HepG2 (cell line): ENCODE results near the gene NFS1. TPM values are rescaled to one million over a fixed set of nuclear protein-coding genes. Genes with fewer than 3 reads are reported as not detected.
A peak's percentile ranks its signal among the peaks of the same experiment; 100 is the strongest.

Experiments
- ATM ChIP-seq: fragments of 450-650 bp; IDR thresholded peaks from 2 replicates; pipeline ENCODE4 v1.7.1; 2017; ENCODE audit warnings: mild to moderate bottlenecking, borderline replicate concordance
- DMAP1 ChIP-seq: IDR thresholded peaks from 2 replicates; pipeline ENCODE4 v1.6.1; 2016
- FOSL2 ChIP-seq: sonication (generic); formaldehyde crosslinking; IDR thresholded peaks from 2 replicates; pipeline ENCODE4 v1.4.0; 2020; ENCODE audit warnings: missing genetic modification reagents
- GABPA ChIP-seq, 2 experiments: IDR thresholded peaks; 2 replicates each; pipeline ENCODE4 v1.6.1; 2011 to 2016; ENCODE audit warnings: low read depth in 2 of 2, low read length in 1 of 2, missing biosample characterization in 1 of 2, missing genetic modification characterization in 1 of 2
- HMGA1 ChIP-seq: sonication (generic); formaldehyde crosslinking; conservative IDR thresholded peaks from 2 replicates; pipeline ENCODE4 v1.4.0; 2020; ENCODE audit warnings: missing genetic modification reagents
- HNF4G ChIP-seq, 2 experiments: sonication (generic) in 1 of 2; formaldehyde crosslinking in 1 of 2; IDR thresholded peaks; 2 replicates each; pipeline versions ENCODE4 v1.4.0 to v1.6.1; 2011 to 2020; ENCODE audit warnings: borderline replicate concordance in 2 of 2, low read depth in 2 of 2, mild to moderate bottlenecking in 2 of 2, low read length in 1 of 2, missing genetic modification reagents in 1 of 2, moderate library complexity in 1 of 2
- HOXD1 ChIP-seq: sonication (generic); formaldehyde crosslinking; IDR thresholded peaks from 2 replicates; pipeline ENCODE4 v1.5.0; 2020; ENCODE audit warnings: missing genetic modification reagents
- NCOA1 ChIP-seq: sonication (generic); formaldehyde crosslinking; IDR thresholded peaks from 2 replicates; pipeline ENCODE4 v1.9.0; 2021; ENCODE audit warnings: missing genetic modification reagents
- NCOA2 ChIP-seq: sonication (generic); formaldehyde crosslinking; IDR thresholded peaks from 2 replicates; pipeline ENCODE4 v1.8.0; 2022; ENCODE audit warnings: inconsistent platforms
- SMARCC2 ChIP-seq: fragments of 450-650 bp; IDR thresholded peaks from 2 replicates; pipeline ENCODE4 v1.6.1; 2017; ENCODE audit warnings: antibody characterized with exemption, mild to moderate bottlenecking
- ZFAT ChIP-seq: sonication (generic); formaldehyde crosslinking; conservative IDR thresholded peaks from 2 replicates; pipeline ENCODE4 v1.8.1; 2023; ENCODE audit warnings: missing genetic modification reagents, inconsistent platforms
- ZNF234 ChIP-seq: sonication (generic); formaldehyde crosslinking; conservative IDR thresholded peaks from 2 replicates; pipeline ENCODE4 v1.5.1; 2020; ENCODE audit warnings: mild to moderate bottlenecking, missing genetic modification reagents
- ZNF496 ChIP-seq: sonication (generic); formaldehyde crosslinking; IDR thresholded peaks from 2 replicates; pipeline ENCODE4 v1.8.1; 2023; ENCODE audit warnings: mild to moderate bottlenecking, moderate library complexity, missing genetic modification reagents; ENCODE audit not compliant: insufficient replicate concordance
- ZNF879 ChIP-seq: sonication (generic); formaldehyde crosslinking; IDR thresholded peaks from 2 replicates; pipeline ENCODE4 v1.8.1; 2023; ENCODE audit warnings: missing genetic modification reagents
- polyA plus RNA-seq, 8 experiments: library from polyadenylated mRNA; depleted of rRNA in 3 of 8; stranded (reverse) in 7 of 8; unstranded in 1 of 8; fragments of >200 nt; fragmentation: Illumina TruSeq in 4 of 8; extraction: Trizol in 4 of 8; gene quantifications; 2 replicates each; pipeline versions ENCODE4 v1.2.1 to v1.2.3, GENCODE V29; 2011 to 2016; ENCODE audit warnings: low read depth in 4 of 8, missing spikeins in 1 of 8, mixed read lengths in 1 of 8; ENCODE audit not compliant: insufficient read depth in 1 of 8
- total RNA-seq, 5 experiments: library from RNA; depleted of rRNA; stranded (reverse); fragments of >200 nt; fragmentation: Illumina TruSeq; extraction: Trizol; gene quantifications; 2 replicates each; pipeline ENCODE4 v1.2.3, GENCODE V29; 2016; ENCODE audit warnings: low read depth in 1 of 5
- TF ChIP-seq, protein P1 (sequence below): sonication (generic); formaldehyde crosslinking; IDR thresholded peaks from 2 replicates; pipeline ENCODE4 v1.4.0; 2020; ENCODE audit warnings: missing genetic modification reagents
- TF ChIP-seq, protein P2 (sequence below): sonication (generic); formaldehyde crosslinking; IDR thresholded peaks from 2 replicates; pipeline ENCODE4 v1.5.1; 2020; ENCODE audit warnings: missing genetic modification reagents, mild to moderate bottlenecking, borderline replicate concordance
- TF ChIP-seq, protein P3 (sequence below): IDR thresholded peaks from 2 replicates; pipeline ENCODE4 v1.6.1; 2016; ENCODE audit warnings: missing compliant biosample characterization, missing genetic modification reagents, borderline replicate concordance
- TF ChIP-seq, protein P4 (sequence below): fragments of 450-650 bp; IDR thresholded peaks from 2 replicates; pipeline ENCODE4 v1.6.1; 2017; ENCODE audit warnings: mild to moderate bottlenecking
- TF ChIP-seq, protein P5 (sequence below): sonication (generic); formaldehyde crosslinking; IDR thresholded peaks from 2 replicates; pipeline ENCODE4 v1.5.1; 2020; ENCODE audit warnings: missing genetic modification reagents, mild to moderate bottlenecking, borderline replicate concordance
- TF ChIP-seq, protein P6 (sequence below): sonication (generic); formaldehyde crosslinking; IDR thresholded peaks from 2 replicates; pipeline ENCODE4 v1.8.1; 2023; ENCODE audit warnings: missing genetic modification reagents, inconsistent platforms, borderline replicate concordance

NFS1 gene
- total and polyA plus RNA-seq, 2 of the 13 experiments (the other 11 are each of a cell fraction or from before 2014, with no cell fraction given), result 65.9 to 88.1 TPM

DNA sequence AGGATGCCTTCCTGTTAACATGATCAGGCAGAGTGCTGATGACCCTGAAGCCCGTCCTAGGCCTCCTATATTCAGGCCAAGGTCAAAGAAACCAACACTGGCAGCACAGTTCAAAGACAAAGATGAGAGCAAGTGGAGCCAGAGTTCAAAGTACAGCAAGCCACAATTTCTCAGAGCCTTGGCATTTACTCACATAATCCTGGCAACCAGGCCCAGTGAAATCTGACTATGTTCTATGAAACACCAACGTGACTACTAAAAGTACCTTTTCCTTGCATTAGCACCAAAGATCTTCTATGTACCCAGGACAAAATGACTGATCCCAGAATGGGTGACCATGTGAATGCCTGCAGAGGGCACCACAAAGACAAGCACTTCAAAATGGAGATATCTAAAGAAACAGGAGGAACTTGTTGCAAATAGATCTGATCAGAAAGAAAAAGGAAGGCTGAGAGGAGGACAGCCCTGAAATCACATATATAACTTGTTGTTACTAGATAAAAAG, 3.9 kb downstream of the NFS1 start (continued):
- TF ChIP-seq, protein P1, sequence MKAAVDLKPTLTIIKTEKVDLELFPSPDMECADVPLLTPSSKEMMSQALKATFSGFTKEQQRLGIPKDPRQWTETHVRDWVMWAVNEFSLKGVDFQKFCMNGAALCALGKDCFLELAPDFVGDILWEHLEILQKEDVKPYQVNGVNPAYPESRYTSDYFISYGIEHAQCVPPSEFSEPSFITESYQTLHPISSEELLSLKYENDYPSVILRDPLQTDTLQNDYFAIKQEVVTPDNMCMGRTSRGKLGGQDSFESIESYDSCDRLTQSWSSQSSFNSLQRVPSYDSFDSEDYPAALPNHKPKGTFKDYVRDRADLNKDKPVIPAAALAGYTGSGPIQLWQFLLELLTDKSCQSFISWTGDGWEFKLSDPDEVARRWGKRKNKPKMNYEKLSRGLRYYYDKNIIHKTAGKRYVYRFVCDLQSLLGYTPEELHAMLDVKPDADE (CRISPR knock-in tag), result no peak
- TF ChIP-seq, protein P2, sequence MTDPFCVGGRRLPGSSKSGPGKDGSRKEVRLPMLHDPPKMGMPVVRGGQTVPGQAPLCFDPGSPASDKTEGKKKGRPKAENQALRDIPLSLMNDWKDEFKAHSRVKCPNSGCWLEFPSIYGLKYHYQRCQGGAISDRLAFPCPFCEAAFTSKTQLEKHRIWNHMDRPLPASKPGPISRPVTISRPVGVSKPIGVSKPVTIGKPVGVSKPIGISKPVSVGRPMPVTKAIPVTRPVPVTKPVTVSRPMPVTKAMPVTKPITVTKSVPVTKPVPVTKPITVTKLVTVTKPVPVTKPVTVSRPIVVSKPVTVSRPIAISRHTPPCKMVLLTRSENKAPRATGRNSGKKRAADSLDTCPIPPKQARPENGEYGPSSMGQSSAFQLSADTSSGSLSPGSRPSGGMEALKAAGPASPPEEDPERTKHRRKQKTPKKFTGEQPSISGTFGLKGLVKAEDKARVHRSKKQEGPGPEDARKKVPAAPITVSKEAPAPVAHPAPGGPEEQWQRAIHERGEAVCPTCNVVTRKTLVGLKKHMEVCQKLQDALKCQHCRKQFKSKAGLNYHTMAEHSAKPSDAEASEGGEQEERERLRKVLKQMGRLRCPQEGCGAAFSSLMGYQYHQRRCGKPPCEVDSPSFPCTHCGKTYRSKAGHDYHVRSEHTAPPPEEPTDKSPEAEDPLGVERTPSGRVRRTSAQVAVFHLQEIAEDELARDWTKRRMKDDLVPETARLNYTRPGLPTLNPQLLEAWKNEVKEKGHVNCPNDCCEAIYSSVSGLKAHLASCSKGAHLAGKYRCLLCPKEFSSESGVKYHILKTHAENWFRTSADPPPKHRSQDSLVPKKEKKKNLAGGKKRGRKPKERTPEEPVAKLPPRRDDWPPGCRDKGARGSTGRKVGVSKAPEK (CRISPR knock-in tag), result no peak
- no peak for TF ChIP-seq NCOA1 (CRISPR knock-in tag)
- peak; percentile 85 for TF ChIP-seq HNF4G (IDR thresholded peaks at IDR 0.05; ENCODE audit: borderline replicate concordance, low read depth, low read length)
- TF ChIP-seq HNF4G (CRISPR knock-in tag; IDR thresholded peaks at IDR 0.05; ENCODE audit: borderline replicate concordance, low read depth), result peak; percentile 72; the same call in 1 of the 2 replicates
- no peak for TF ChIP-seq HMGA1
- no peak for TF ChIP-seq DMAP1 (CRISPR knock-in tag)
- no peak for TF ChIP-seq SMARCC2
- no peak for TF ChIP-seq GABPA (IDR thresholded peaks at IDR 0.05; ENCODE audit: low read depth, low read length)
- peak; percentile 52 for TF ChIP-seq GABPA (CRISPR knock-in tag; IDR thresholded peaks at IDR 0.05; ENCODE audit: low read depth)
- TF ChIP-seq, protein P3, sequence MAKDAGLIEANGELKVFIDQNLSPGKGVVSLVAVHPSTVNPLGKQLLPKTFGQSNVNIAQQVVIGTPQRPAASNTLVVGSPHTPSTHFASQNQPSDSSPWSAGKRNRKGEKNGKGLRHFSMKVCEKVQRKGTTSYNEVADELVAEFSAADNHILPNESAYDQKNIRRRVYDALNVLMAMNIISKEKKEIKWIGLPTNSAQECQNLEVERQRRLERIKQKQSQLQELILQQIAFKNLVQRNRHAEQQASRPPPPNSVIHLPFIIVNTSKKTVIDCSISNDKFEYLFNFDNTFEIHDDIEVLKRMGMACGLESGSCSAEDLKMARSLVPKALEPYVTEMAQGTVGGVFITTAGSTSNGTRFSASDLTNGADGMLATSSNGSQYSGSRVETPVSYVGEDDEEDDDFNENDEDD (CRISPR knock-in tag), result no peak
- TF ChIP-seq ZFAT (CRISPR knock-in tag), result no peak
- TF ChIP-seq ATM, result no peak
- TF ChIP-seq NCOA2 (CRISPR knock-in tag), result peak; percentile 72; the same call in 1 of the 2 replicates
- TF ChIP-seq ZNF879 (CRISPR knock-in tag), result no peak
- TF ChIP-seq HOXD1 (CRISPR knock-in tag), result no peak
- TF ChIP-seq ZNF234 (CRISPR knock-in tag), result no peak
- TF ChIP-seq, protein P4, sequence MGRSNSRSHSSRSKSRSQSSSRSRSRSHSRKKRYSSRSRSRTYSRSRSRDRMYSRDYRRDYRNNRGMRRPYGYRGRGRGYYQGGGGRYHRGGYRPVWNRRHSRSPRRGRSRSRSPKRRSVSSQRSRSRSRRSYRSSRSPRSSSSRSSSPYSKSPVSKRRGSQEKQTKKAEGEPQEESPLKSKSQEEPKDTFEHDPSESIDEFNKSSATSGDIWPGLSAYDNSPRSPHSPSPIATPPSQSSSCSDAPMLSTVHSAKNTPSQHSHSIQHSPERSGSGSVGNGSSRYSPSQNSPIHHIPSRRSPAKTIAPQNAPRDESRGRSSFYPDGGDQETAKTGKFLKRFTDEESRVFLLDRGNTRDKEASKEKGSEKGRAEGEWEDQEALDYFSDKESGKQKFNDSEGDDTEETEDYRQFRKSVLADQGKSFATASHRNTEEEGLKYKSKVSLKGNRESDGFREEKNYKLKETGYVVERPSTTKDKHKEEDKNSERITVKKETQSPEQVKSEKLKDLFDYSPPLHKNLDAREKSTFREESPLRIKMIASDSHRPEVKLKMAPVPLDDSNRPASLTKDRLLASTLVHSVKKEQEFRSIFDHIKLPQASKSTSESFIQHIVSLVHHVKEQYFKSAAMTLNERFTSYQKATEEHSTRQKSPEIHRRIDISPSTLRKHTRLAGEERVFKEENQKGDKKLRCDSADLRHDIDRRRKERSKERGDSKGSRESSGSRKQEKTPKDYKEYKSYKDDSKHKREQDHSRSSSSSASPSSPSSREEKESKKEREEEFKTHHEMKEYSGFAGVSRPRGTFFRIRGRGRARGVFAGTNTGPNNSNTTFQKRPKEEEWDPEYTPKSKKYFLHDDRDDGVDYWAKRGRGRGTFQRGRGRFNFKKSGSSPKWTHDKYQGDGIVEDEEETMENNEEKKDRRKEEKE, result no peak
- TF ChIP-seq, protein P5, sequence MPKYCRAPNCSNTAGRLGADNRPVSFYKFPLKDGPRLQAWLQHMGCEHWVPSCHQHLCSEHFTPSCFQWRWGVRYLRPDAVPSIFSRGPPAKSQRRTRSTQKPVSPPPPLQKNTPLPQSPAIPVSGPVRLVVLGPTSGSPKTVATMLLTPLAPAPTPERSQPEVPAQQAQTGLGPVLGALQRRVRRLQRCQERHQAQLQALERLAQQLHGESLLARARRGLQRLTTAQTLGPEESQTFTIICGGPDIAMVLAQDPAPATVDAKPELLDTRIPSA, result no peak
- TF ChIP-seq, protein P6, sequence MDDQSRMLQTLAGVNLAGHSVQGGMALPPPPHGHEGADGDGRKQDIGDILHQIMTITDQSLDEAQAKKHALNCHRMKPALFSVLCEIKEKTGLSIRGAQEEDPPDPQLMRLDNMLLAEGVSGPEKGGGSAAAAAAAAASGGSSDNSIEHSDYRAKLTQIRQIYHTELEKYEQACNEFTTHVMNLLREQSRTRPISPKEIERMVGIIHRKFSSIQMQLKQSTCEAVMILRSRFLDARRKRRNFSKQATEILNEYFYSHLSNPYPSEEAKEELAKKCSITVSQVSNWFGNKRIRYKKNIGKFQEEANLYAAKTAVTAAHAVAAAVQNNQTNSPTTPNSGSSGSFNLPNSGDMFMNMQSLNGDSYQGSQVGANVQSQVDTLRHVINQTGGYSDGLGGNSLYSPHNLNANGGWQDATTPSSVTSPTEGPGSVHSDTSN (CRISPR knock-in tag), result no peak
- no peak for TF ChIP-seq ZNF496
- TF ChIP-seq FOSL2 (CRISPR knock-in tag), result peak; percentile 77
